Lung (tissue), 12 donors: Measurements from ENCODE around the gene IDH3G. TPM values are rescaled to one million over a fixed set of nuclear protein-coding genes. Genes with fewer than 3 reads are reported as not detected.
A peak's percentile ranks its signal among the peaks of the same experiment; 100 is the strongest.
"Not testable (repeated sequence)": the region's sequence is repeated elsewhere in the genome, so short reads cannot be mapped to it uniquely, and the experiment has no call there.

ENCODE experiments used
- ATAC-seq: fragments of 200-7000 bp; cut with Tn5 transposase; one replicate; pipeline ENCODE4 v1.9.1; 2020; ENCODE audit warnings: moderate number of reproducible peaks; ENCODE audit not compliant: insufficient read depth, low FRiP score
- DNase-seq, 3 donors: peaks; one replicate each; pipeline ENCODE4 v3.0.0-alpha.2; 2013 to 2017
- H3K27ac ChIP-seq, 2 donors: one replicate each; pipeline ENCODE4 v1.5.1; 2013; ENCODE audit warnings: mild to moderate bottlenecking in 2 of 2, moderate library complexity in 2 of 2, control low read depth in 1 of 2, inconsistent platforms in 1 of 2, low read depth in 1 of 2, low read length in 1 of 2
- H3K27me3 ChIP-seq, 3 donors: one replicate each; pipeline ENCODE4 v1.5.1; 2013; ENCODE audit warnings: low read length in 2 of 3; ENCODE audit not compliant: control insufficient read depth in 3 of 3, insufficient read depth in 3 of 3
- H3K36me3 ChIP-seq, 4 donors: one replicate each; pipeline ENCODE4 v1.5.1; 2013; ENCODE audit warnings: low read length in 4 of 4, mild to moderate bottlenecking in 1 of 4, moderate library complexity in 1 of 4; ENCODE audit not compliant: control insufficient read depth in 4 of 4, insufficient read depth in 4 of 4
- H3K4me1 ChIP-seq, 5 donors: one replicate each; pipeline ENCODE4 v1.5.1; 2013; ENCODE audit warnings: low read length in 5 of 5, mild to moderate bottlenecking in 2 of 5, moderate library complexity in 1 of 5; ENCODE audit not compliant: control insufficient read depth in 5 of 5, insufficient read depth in 5 of 5
- H3K4me3 ChIP-seq: one replicate; pipeline ENCODE4 v1.5.1; 2013; ENCODE audit warnings: mild to moderate bottlenecking, control low read depth, moderate library complexity
- H3K9ac ChIP-seq, 2 donors: one replicate each; pipeline ENCODE4 v1.5.1; 2013; ENCODE audit warnings: low read length in 2 of 2, control low read depth in 1 of 2; ENCODE audit not compliant: insufficient read depth in 1 of 2
- H3K9me3 ChIP-seq, 4 donors: one replicate each; pipeline ENCODE4 v1.5.1; 2013; ENCODE audit warnings: low read length in 3 of 4, mild to moderate bottlenecking in 1 of 4, moderate library complexity in 1 of 4; ENCODE audit not compliant: control insufficient read depth in 4 of 4, insufficient read depth in 3 of 4
- WGBS, 2 donors: extraction: QIAGEN DNeasy Blood & Tissue Kit; methylation state at CpG; one replicate each; pipeline ENCODE4 v1.1.7; 2013; 5-methylcytosine and 5-hydroxymethylcytosine counted together
- polyA plus RNA-seq, 2 donors: library from polyadenylated mRNA; stranded (reverse); fragments of 200-250 nt; gene quantifications; one replicate each; pipeline ENCODE4 v1.2.1, GENCODE V29; 2013
- total RNA-seq, 2 donors: library from RNA; depleted of rRNA in 1 of 2; stranded (reverse); fragments of >200 nt in 1 of 2; gene quantifications; one replicate each; pipeline ENCODE4 v1.2.1, GENCODE V29; 2014 to 2021
- TF ChIP-seq, protein P1 (sequence below): IDR thresholded peaks from 2 replicates; pipeline ENCODE4 v1.5.1; 2012; ENCODE audit warnings: mild to moderate bottlenecking; ENCODE audit errors: control extremely low read depth, extremely low read depth
- donor health status: control.
- donor health status: control.
- donor health status: Bipolar disorder and iron deficiency.
- donor health status: healthy.
- donor health status: DM: yes; HTN: yes; CAD: no.

Gene IDH3G
- total and polyA plus RNA-seq, 4 donors, result 30.4 to 65.5 (median 54.7) TPM

DNA sequence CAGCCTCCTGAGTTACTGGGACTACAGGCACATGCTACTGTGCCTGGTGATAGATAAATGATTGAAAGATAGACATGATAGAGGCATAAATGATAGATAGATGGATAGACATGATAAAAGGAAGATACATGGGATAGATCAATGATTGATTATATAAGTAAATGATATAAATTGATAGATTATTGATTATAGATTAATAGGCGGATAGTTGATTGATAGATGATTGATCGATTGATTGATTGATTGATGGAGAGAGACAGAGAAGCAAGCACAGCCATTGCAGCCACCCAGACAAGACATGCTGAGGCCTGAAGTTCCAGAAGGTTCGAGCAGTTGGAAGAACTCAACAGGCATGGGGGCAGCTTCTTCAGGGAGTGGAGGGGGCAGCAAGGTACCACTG, 47.8 kb downstream of the IDH3G start:
- no peaks in the 10 kb centered on the region for H3K36me3 ChIP-seq
- no peaks in the 10 kb centered on the region for H3K27me3 ChIP-seq
- H3K4me3 ChIP-seq, result no peak overlapping the region
- TF ChIP-seq, protein P1, sequence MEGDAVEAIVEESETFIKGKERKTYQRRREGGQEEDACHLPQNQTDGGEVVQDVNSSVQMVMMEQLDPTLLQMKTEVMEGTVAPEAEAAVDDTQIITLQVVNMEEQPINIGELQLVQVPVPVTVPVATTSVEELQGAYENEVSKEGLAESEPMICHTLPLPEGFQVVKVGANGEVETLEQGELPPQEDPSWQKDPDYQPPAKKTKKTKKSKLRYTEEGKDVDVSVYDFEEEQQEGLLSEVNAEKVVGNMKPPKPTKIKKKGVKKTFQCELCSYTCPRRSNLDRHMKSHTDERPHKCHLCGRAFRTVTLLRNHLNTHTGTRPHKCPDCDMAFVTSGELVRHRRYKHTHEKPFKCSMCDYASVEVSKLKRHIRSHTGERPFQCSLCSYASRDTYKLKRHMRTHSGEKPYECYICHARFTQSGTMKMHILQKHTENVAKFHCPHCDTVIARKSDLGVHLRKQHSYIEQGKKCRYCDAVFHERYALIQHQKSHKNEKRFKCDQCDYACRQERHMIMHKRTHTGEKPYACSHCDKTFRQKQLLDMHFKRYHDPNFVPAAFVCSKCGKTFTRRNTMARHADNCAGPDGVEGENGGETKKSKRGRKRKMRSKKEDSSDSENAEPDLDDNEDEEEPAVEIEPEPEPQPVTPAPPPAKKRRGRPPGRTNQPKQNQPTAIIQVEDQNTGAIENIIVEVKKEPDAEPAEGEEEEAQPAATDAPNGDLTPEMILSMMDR, result no peak
- H3K27ac ChIP-seq, result no peak overlapping the region
- no peak for ATAC-seq
- DNase-seq, result no peak
- H3K4me1 ChIP-seq, result peaks cover 0 to 2% (median 0%) of the 10 kb centered on the region in 5 donors
- WGBS, 2 donors, result 84 to 87% methylated on average over 3 of the region's 3 CpGs
- H3K9me3 ChIP-seq, result peaks cover 0 to 5% (median 0%) of the 10 kb centered on the region in 4 donors
- no peak overlapping the region for H3K9ac ChIP-seq

DNA sequence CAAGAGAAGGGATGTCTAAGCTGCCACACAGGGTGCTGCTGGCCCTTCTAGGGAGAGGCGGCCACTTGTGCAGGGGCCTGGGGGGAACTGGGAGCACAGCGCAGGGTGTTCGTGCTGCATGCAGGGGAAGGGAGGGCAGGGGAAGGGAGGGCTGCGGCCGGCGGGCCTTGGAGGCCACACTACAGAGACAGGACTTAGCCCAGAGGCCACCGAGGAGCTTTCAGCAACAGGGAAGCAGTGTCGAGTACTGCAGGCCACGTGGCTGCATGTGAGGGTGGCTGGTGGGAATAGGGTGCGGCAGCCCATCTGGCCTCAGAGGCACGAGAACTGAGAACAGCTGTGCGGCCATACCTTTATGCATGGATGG, 49.1 kb downstream of the IDH3G start:
- not testable (repeated sequence) for H3K27ac ChIP-seq, H3K27me3 ChIP-seq, DNase-seq, H3K9ac ChIP-seq, H3K4me1 ChIP-seq, ATAC-seq, H3K4me3 ChIP-seq, H3K9me3 ChIP-seq, H3K36me3 ChIP-seq
- 28 to 47% methylated on average over 7 to 12 of the region's 12 CpGs for WGBS, 2 donors

DNA sequence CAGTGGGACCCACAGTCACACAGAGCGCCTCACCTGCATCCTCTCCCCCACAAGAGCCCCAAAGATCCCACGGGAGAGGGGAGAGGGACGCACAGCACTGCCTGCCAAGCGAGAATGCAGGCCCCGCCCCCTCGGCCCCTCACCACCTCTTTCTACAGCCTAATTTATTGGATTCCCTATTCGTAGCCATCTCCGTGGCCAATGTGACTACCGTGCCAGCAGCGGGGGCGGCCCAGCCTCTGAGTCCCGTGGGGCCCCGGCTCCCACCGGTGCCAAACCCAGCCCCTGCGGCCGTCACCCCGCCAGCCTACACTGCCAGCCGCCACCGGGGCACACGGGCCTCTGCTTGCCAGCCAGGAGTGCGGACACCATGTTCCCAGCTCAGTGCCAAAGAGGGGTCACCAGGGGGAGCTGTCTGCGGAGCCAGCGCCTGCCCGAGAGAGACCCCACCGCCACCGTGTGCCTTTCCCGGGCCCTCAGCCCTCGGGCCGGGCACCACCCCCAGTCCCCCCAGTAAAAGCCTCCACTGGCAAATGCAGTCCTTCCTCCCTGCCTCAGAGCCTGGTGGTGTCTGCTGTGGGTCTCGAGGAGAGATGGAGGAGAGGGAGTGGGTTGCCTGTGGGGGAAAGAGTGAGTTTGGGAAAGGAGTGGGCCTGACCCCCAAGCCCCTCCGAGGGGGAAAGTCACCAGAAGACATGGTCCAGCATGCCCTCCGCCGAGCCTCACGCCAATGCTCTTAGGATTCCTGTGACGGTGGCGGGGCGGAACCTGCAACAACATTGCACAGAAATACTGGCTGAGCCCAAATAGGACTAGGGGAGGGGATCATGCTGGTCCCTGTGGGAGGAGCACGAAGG, 49.7 kb downstream of the IDH3G start:
- ATAC-seq (no peak), DNase-seq (peak in 2 of 3 donors; percentile 14 to 49)
- H3K4me1 ChIP-seq, result peaks cover 0 to 2% (median 0%) of the 10 kb centered on the region in 5 donors
- no peak overlapping the region for H3K9ac ChIP-seq
- H3K4me3 ChIP-seq, result no peak overlapping the region
- 13 to 29% methylated on average over 12 to 38 of the region's 38 CpGs for WGBS, 2 donors
- TF ChIP-seq, protein P1, result no peak
- H3K9me3 ChIP-seq, result peaks cover 0 to 7% (median 0%) of the 10 kb centered on the region in 4 donors
- peak overlapping the region in 1 of 2 donors; percentile 20 for H3K27ac ChIP-seq
- peaks cover 0 to 2% (median 0%) of the 10 kb centered on the region in 4 donors for H3K36me3 ChIP-seq
- H3K27me3 ChIP-seq, result no peaks in the 10 kb centered on the region

DNA sequence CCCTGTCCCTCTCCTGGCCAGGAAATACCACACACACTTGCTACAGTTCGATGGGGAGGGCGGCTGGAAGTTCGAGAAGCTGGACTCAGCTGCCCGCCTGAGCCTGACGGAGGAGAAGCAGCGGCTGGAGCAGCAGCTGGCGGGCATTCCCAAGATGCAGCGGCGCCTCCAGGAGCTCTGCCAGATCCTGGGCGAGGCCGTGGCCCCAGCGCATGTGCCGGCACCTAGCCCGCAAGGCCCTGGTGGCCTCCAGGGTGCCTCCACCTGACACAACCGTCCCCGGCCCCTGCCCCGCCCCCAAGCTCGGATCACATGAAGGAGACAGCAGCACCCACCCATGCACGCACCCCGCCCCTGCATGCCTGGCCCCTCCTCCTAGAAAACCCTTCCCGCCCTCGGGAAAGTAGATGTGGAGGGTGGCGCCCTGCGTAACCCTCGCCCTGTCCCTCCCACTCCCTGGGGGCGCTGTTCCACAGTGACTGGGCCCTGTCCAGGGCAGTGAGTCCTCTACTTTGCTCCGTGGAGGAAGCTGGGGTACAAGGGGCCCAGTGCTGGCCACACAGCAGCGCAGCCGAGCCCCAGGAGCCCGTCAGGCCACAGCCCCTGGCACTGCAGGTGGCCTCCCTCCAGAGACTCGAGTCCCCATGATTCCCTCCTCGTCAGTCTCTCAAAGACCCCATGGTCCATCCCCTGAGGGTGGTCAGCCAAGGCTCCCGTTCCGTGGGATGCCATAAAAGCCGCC, 50.5 kb downstream of the IDH3G start:
- ATAC-seq, H3K4me3 ChIP-seq, H3K36me3 ChIP-seq, H3K4me1 ChIP-seq, H3K27me3 ChIP-seq, H3K9ac ChIP-seq, H3K9me3 ChIP-seq: not testable (repeated sequence)
- peak; percentile 72 to 84 (median 76) for DNase-seq
- WGBS, 2 donors, result 58 to 74% methylated on average over 14 to 35 of the region's 35 CpGs
- peak overlapping the region in 1 of 2 donors; percentile 20 for H3K27ac ChIP-seq

DNA sequence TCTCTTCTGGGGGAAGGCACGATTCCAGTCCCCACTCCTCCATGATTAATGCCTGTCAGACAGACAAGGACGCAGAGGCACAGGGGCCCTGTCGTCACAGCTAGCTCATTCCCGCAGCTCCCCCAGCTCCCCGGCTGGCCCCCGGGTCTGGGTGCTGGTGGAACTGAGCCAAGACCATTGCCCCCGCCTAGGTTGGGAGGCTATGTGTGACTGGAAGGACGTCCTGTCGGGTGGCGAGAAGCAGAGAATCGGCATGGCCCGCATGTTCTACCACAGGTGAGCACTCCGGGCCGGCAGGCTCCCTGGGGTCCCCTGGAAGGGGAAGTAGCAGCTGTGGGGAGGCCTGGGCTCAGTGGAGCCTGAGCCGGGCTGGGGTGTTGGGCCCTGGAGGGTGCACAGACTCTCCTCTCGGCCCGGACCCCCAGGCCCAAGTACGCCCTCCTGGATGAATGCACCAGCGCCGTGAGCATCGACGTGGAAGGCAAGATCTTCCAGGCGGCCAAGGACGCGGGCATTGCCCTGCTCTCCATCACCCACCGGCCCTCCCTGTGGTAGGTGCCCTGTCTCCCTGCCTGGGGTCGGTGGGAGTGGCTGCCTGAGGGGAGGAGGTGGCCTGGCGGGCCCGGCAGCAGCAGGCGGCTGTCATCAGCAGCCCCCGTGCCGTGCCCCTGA, 51.2 kb downstream of the IDH3G start:
- not testable (repeated sequence) for H3K36me3 ChIP-seq, ATAC-seq, H3K27ac ChIP-seq, H3K4me3 ChIP-seq, H3K9me3 ChIP-seq, H3K4me1 ChIP-seq, H3K27me3 ChIP-seq, H3K9ac ChIP-seq, DNase-seq
- 76 to 77% methylated on average over 24 to 32 of the region's 32 CpGs for WGBS, 2 donors

DNA sequence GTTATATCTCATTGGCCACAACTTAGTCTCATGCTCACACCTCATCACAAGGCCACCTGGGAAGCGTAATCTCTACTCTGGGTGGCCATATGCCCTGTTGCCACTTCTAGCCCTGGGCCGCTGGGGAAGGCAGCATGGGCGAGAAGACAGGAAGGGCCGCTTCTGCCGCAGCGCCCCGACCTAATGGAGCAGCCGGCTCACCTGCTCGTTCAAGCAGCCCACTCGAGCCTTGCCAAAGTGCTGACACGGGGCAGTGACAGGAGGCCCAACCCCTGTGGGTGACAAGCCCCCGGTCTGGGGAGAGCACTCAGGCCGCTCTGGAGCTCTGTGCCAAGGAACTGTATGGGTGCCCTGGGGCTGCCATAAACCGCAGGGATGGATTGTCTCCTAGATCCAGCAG, 52.1 kb downstream of the IDH3G start:
- not testable (repeated sequence) for H3K4me1 ChIP-seq, H3K27me3 ChIP-seq, H3K9ac ChIP-seq, H3K27ac ChIP-seq, H3K36me3 ChIP-seq, H3K9me3 ChIP-seq, DNase-seq, H3K4me3 ChIP-seq, ATAC-seq
- 93% methylated on average over 13 to 14 of the region's 14 CpGs for WGBS, 2 donors
